HG03439 (cell line): ENCODE data around the gene ZNF761.
"Not testable (repeated sequence)": the region's sequence is repeated elsewhere in the genome, so short reads cannot be mapped to it uniquely, and the experiment has no call there.

ENCODE experiments used
- ATAC-seq: cut with Tn5 transposase; IDR thresholded peaks from one replicate; pipeline ENCODE4 v1.9.1; 2021; ENCODE audit warnings: mild to moderate bottlenecking, moderate library complexity; ENCODE audit not compliant: unreplicated experiment

Gene ZNF761

GRCh38 chr19:53431399-53432087, at the start of gene ZNF761:
Gene ZNF761, plus strand, starts transcription at chr19:53431984. Its CDS starts 15,285 bp downstream, at chr19:53447269.
- ATAC-seq: peak; percentile 97

- no peak for ATAC-seq
These were observed 43.6 kb upstream of the ZNF761 start for GRCh38 chr19:53388168-53388567.

DNA sequence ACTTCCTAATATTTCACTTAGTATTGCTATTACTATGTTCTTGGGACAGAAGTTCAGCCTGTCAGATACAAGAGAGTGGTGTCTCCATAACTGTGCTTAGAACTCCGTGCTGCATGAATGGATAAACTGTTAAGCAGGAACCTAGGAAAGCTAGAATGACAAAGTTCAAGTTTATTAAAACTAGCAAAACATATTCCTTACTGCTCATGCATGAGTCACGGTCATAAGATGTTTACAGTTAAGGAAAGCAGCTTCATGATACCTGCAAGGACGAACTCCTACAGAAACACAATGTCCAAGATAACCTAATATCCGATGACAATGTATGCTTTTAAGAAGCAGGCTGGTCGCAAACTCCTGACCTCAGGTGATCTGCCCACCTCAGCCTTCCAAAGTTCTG, 42.9 kb upstream of the ZNF761 start:
- ATAC-seq: no peak

- ATAC-seq: no peak
These were observed 42.2 kb upstream of the ZNF761 start for GRCh38 chr19:53389571-53389970.

GRCh38 chr19:53389978-53390377, 41.8 kb upstream of the ZNF761 start:
- ATAC-seq: no peak

GRCh38 chr19:53394522-53394973, 37.2 kb upstream of the ZNF761 start:
- ATAC-seq: no peak

GRCh38 chr19:53394974-53395839, 36.6 kb upstream of the ZNF761 start, which contains the start of gene ZNF765:
Gene ZNF765, plus strand, starts transcription at chr19:53395149. Its CDS starts 2,867 bp downstream, at chr19:53398016.
- ATAC-seq: peak; percentile 72

DNA sequence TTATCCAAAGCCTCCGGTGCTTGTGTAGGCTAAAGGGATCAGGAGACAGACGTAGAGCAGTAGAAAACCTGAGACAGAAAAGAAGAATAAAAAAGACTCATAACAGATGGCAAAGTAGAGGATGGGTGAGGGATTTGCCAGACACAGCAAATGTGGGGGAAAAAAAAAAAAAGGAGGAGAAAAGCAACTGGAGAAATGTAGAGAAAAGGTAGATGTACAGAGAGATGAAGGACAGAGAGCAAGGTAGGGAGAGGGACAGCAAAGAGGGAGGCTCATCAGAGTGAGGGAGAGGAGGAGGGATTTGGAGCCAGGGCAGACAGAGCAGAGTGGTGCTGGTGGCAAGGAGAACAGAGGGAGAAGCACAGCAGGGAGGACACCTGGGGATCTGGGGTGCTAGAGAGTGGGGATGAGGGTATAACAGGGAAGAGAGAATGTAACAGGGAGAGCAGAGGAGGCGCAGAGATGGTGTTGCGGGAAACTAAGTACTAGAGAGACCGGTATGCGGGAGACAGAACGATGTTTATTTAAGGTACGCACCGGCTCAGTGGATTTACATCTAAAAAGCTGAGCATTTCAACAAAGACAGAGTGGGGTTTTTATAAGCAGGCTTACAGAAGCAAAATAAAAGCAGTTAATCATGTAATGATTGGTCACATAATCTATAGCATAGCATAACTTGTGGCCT, 35.8 kb upstream of the ZNF761 start:
- ATAC-seq: not testable (repeated sequence)

DNA sequence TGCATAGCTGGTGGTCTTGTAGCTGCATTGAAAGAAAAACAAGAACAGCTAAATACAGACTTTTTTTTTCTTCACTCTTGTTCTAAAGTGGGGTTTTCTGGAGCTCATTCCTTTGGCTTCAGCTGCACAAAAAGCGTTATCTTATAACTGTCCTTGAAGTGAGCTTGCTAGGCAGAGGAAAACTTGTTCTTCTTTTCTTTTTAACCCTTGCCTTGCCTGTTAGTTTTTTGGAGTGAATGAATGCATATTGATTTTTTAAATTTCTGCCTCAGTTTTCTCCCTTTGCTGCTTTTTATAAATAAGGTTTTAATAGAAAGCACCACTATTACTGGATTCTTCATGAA, 35.3 kb upstream of the ZNF761 start:
- no peak for ATAC-seq

DNA sequence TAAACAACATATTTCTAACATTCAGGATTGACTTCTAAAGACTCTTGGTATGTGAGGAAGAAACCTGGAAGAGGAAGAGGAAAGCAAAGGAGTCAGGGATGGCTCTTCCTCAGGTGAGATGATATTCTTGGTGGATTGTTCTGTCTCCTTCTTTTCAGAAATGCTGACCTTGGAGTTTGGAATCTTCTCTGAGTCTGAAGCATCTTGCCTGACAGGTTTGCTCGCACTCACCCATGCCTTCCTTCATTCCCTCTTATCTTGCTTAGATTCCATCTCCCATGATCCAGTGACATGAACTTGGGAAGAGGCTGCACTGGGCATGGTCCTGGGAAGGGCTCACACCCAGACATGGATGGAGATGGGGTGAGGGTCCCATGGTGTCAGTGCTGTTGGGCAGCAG, 33.9 kb upstream of the ZNF761 start:
- ATAC-seq: not testable (repeated sequence)

DNA sequence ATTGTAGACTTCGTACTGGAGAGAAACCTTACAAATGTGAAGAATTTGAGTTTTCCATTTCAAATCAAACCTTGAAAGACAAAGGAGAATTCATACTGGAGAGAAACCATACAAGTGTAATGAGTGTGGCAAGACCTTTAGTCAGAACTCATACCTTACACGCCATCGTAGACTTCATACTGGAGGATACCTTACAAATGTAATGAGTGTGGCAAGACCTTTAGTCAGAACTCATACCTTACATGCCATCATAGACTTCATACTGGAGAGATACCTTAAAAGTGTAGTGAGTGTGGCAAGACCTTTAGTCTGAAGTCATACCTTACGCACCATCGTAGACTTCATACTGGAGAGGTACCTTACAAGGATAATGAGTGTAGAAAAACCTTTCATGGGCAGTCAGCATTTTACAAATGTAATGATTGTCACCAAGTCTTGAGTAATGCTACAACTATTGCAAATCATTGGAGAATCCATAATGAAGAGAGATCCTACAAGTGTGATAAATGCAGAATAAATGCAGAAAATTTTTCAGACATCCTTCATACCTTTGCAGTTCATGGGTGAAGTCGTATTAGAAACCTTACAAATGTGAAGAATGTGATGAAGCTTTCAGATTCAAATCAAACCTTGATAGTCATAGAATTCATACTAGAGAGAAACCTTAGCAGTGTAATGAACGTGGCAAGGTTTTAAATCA, 22.1 kb upstream of the ZNF761 start:
- no peak for ATAC-seq

- ATAC-seq: not testable (repeated sequence)
These were observed 11.1 kb upstream of the ZNF761 start for GRCh38 chr19:53420520-53421315.

GRCh38 chr19:53422551-53422950, 9.2 kb upstream of the ZNF761 start:
- no peak for ATAC-seq

DNA sequence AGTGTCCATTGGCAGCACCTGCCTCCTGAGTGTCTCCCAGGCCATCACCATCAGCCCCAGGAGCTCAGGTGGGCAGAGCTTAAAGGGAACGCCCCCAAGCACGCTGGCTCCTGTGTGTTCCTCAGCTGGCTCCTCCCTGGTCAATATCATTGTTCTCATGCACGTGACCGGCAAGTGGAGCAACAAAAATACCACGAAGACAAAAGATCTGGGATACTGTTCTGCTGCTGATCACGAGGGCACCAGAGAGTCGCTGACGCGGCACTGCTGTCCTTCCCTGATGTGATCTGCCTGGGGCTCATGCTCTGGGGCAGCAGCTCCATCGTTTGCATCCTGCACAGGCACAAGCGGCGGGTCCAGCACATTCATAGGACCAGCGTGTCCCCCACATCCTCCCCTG, 8.7 kb upstream of the ZNF761 start:
- not testable (repeated sequence) for ATAC-seq

DNA sequence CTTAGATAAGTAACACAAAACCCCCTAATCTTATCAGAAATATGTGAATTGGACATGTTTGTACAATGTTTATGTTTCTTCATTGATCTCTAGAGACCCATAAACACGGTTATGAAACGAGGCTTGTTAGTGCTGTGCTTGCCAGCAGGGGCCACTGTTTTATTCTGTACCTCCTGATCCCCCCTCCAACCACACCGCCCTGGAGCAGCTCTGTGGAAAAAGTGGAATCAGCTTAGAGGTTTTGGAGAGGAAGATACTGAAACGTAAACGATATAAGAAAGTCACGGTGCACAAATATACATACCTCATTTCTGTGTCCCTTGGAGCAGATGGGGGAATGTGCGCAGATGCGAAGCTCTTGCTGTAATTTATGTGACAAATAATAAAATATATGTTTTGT, 8.1 kb upstream of the ZNF761 start:
- ATAC-seq: not testable (repeated sequence)

GRCh38 chr19:53424968-53425597, 6.7 kb upstream of the ZNF761 start:
- ATAC-seq: no peak

DNA sequence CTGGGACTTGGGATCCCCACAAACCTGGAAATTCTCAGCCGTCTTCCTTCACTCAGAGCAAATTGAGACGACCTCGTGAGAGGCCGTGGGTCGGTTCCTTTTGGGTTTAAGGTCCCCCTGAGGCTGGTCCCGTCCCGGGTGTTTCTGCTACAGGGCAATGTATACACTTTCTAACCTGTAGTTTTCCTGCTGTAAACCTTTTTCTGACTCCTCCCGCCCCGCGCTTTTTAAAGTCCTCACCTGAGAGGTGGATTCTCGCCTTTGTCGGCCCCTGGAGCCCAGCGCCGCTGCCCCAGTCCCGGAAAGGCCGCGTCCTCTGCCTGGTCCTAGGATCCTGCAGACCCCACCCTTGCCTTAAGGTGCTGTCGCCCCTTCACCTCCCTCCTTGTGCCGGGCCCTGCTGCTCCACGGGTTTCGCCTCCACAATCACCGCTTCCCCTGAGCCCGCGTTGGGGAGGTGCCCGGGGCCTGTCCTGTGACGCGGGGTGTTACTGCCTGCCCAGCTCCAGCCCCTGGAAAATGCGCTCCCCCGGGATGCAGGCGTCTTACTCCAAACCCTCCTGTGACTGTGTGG, 391 bp downstream of the ZNF761 start:
- ATAC-seq: peak; percentile 22

GRCh38 chr19:53443809-53444208, 12.0 kb downstream of the ZNF761 start:
- ATAC-seq: not testable (repeated sequence)

GRCh38 chr19:53447196-53447595, 15.4 kb downstream of the ZNF761 start:
- not testable (repeated sequence) for ATAC-seq
